Activated naive CD4-positive, alpha-beta T cell treated with anti-CD3 and anti-CD28 coated beads for 36 hours (primary cell): ENCODE results near the gene IL6R. TPM values are rescaled to one million over a fixed set of nuclear protein-coding genes. Genes with fewer than 3 reads are reported as not detected.

Source experiments
- CTCF ChIA-PET: fragments of 350-600 bp; sonication (Branson Sonifier 250); formaldehyde crosslinking; loops from one replicate; lab custom pipeline; 2021; ENCODE audit warnings: antibody characterized with exemption; lab: Charles Lee
- DNase-seq: peaks from one replicate; pipeline ENCODE4 v3.0.0-alpha.2; 2020
- H3K27ac Mint-ChIP-seq: one replicate; pipeline ENCODE4 v1.8.0; 2021; ENCODE audit warnings: mild to moderate bottlenecking, mixed read lengths
- H3K27me3 Mint-ChIP-seq: one replicate; pipeline ENCODE4 v1.8.0; 2021; ENCODE audit warnings: low read depth, mixed read lengths
- H3K36me3 Mint-ChIP-seq: one replicate; pipeline ENCODE4 v1.8.0; 2021; ENCODE audit warnings: low read depth, mixed read lengths
- H3K4me1 Mint-ChIP-seq: one replicate; pipeline ENCODE4 v1.8.0; 2021; ENCODE audit warnings: low read depth, mixed read lengths
- H3K4me3 Mint-ChIP-seq: one replicate; pipeline ENCODE4 v1.8.0; 2021; ENCODE audit warnings: mild to moderate bottlenecking, moderate library complexity, mixed read lengths
- H3K9me3 Mint-ChIP-seq: one replicate; pipeline ENCODE4 v1.8.0; 2021; ENCODE audit warnings: mixed read lengths
- intact Hi-C: fragments of 100-400 bp; cut with micrococcal nuclease; formaldehyde crosslinking; loops from one replicate; pipeline ENCODE4 v1.15.1; 2023
- total RNA-seq, 2 experiments: library from RNA; stranded (reverse); gene quantifications; one replicate each; pipeline ENCODE4 v1.2.3, GENCODE V29; 2021

The IL6R gene
- total RNA-seq, 2 experiments from 2014 or later = 17.3 to 25.9 TPM

GRCh38 chr1:154465621-154466195 lies 60.6 kb downstream of the IL6R start:
- DNase-seq = no peak
- H3K27ac Mint-ChIP-seq = peak overlapping the region; percentile 6
- peaks cover 2% of the 10 kb centered on the region for H3K36me3 Mint-ChIP-seq
- peaks cover 65% of the 10 kb centered on the region for H3K4me1 Mint-ChIP-seq
- H3K9me3 Mint-ChIP-seq = no peaks in the 10 kb centered on the region
- CTCF ChIA-PET = interaction anchor here (0.7 to 4.3 kb wide), 9 partner anchors 11 to 121 kb away, joined by 3 to 23 read pairs (median 3); no protein-coding TSS in a partner anchor
- H3K27me3 Mint-ChIP-seq = no peaks in the 10 kb centered on the region
- intact Hi-C loops = no loop called here
- no peak overlapping the region for H3K4me3 Mint-ChIP-seq

GRCh38 chr1:154466206-154466605 lies 61.1 kb downstream of the IL6R start:
- Mint-ChIP-seq H3K36me3 (peaks cover 2% of the 10 kb centered on the region), H3K4me3 (no peak overlapping the region), H3K9me3 (no peaks in the 10 kb centered on the region), H3K27ac (peak overlapping the region; percentile 6), H3K4me1 (peaks cover 61% of the 10 kb centered on the region), H3K27me3 (no peaks in the 10 kb centered on the region)
- intact Hi-C loops = no loop called here
- CTCF ChIA-PET = interaction anchor here (1.2 to 4.3 kb wide), 7 partner anchors 10 to 114 kb away, joined by 3 to 23 read pairs (median 3); no protein-coding TSS in a partner anchor
- DNase-seq = no peak

GRCh38 chr1:154466921-154467417 lies 61.8 kb downstream of the IL6R start:
- intact Hi-C loops = loop anchor here (1.0 kb wide), 1 partner anchor 62 kb away; the partner anchor contains the start of gene IL6R
- peak overlapping the region; percentile 46 for H3K27ac Mint-ChIP-seq
- H3K9me3 Mint-ChIP-seq = no peaks in the 10 kb centered on the region
- peak; percentile 33 for DNase-seq
- H3K27me3 Mint-ChIP-seq = no peaks in the 10 kb centered on the region
- no peak overlapping the region for H3K4me3 Mint-ChIP-seq
- peaks cover 2% of the 10 kb centered on the region for H3K36me3 Mint-ChIP-seq
- H3K4me1 Mint-ChIP-seq = peaks cover 57% of the 10 kb centered on the region
- CTCF ChIA-PET = interaction anchor here (0.7 to 4.3 kb wide), 5 partner anchors 12 to 434 kb away, joined by 3 to 23 read pairs (median 3); no protein-coding TSS in a partner anchor

GRCh38 chr1:154467434-154468102 lies 62.4 kb downstream of the IL6R start:
- intact Hi-C loops = loop anchor here (1.0 kb wide), 1 partner anchor 62 kb away; the partner anchor contains the start of gene IL6R
- Mint-ChIP-seq H3K27me3 (no peaks in the 10 kb centered on the region), H3K9me3 (no peaks in the 10 kb centered on the region), H3K4me3 (no peak overlapping the region), H3K27ac (peak overlapping the region; percentile 46), H3K36me3 (peaks cover 2% of the 10 kb centered on the region), H3K4me1 (peaks cover 54% of the 10 kb centered on the region)
- no peak for DNase-seq
- CTCF ChIA-PET = interaction anchor here (0.6 to 4.3 kb wide), 9 partner anchors 11 to 434 kb away, joined by 3 to 23 read pairs (median 4); no protein-coding TSS in a partner anchor

- no peak for DNase-seq
- H3K27ac Mint-ChIP-seq = no peak overlapping the region
- no peaks in the 10 kb centered on the region for H3K9me3 Mint-ChIP-seq
- peaks cover 43% of the 10 kb centered on the region for H3K4me1 Mint-ChIP-seq
- CTCF ChIA-PET = interaction anchor here (1.0 to 4.3 kb wide), 3 partner anchors 10 to 140 kb away, joined by 4 to 23 read pairs (median 7); no protein-coding TSS in a partner anchor
- intact Hi-C loops = no loop called here
- H3K4me3 Mint-ChIP-seq = no peak overlapping the region
- no peaks in the 10 kb centered on the region for H3K27me3 Mint-ChIP-seq
- peaks cover 2% of the 10 kb centered on the region for H3K36me3 Mint-ChIP-seq
Measured at GRCh38 chr1:154468535-154469250, 63.5 kb downstream of the IL6R start.

GRCh38 chr1:154469844-154470560 lies 64.9 kb downstream of the IL6R start:
- H3K9me3 Mint-ChIP-seq = no peaks in the 10 kb centered on the region
- CTCF ChIA-PET = interaction anchor here (0.7 kb wide), 1 partner anchor 83 kb away, joined by 4 read pairs; no protein-coding TSS in a partner anchor
- H3K4me3 Mint-ChIP-seq = no peak overlapping the region
- H3K27me3 Mint-ChIP-seq = no peaks in the 10 kb centered on the region
- no peak for DNase-seq
- H3K36me3 Mint-ChIP-seq = peaks cover 2% of the 10 kb centered on the region
- intact Hi-C loops = no loop called here
- H3K4me1 Mint-ChIP-seq = peaks cover 31% of the 10 kb centered on the region
- no peak overlapping the region for H3K27ac Mint-ChIP-seq

GRCh38 chr1:154471304-154471703 lies 66.2 kb downstream of the IL6R start:
- Mint-ChIP-seq H3K4me3 (no peak overlapping the region), H3K36me3 (no peaks in the 10 kb centered on the region), H3K27me3 (no peaks in the 10 kb centered on the region), H3K27ac (no peak overlapping the region), H3K4me1 (peaks cover 21% of the 10 kb centered on the region), H3K9me3 (no peaks in the 10 kb centered on the region)
- no peak for DNase-seq
- CTCF ChIA-PET = interaction anchor here (0.6 to 1.3 kb wide), 2 partner anchors 32 to 142 kb away, joined by 3 to 4 read pairs; no protein-coding TSS in a partner anchor
- intact Hi-C loops = no loop called here

- CTCF ChIA-PET = interaction anchor here (1.7 kb wide), 1 partner anchor 72 kb away, joined by 4 read pairs; no protein-coding TSS in a partner anchor
- H3K27ac Mint-ChIP-seq = no peak overlapping the region
- H3K4me3 Mint-ChIP-seq = no peak overlapping the region
- H3K9me3 Mint-ChIP-seq = no peaks in the 10 kb centered on the region
- intact Hi-C loops = loop anchor here (5.0 kb wide), 2 partner anchors 203 to 462 kb away; partner anchors contain the start of genes HAX1 and PMVK
- no peaks in the 10 kb centered on the region for H3K27me3 Mint-ChIP-seq
- DNase-seq = no peak
- no peaks in the 10 kb centered on the region for H3K36me3 Mint-ChIP-seq
- H3K4me1 Mint-ChIP-seq = peaks cover 26% of the 10 kb centered on the region
Measured at GRCh38 chr1:154474802-154475201, 69.7 kb downstream of the IL6R start.

- Mint-ChIP-seq H3K4me1 (peaks cover 28% of the 10 kb centered on the region), H3K36me3 (no peaks in the 10 kb centered on the region), H3K27ac (no peak overlapping the region), H3K4me3 (no peak overlapping the region), H3K9me3 (no peaks in the 10 kb centered on the region), H3K27me3 (no peaks in the 10 kb centered on the region)
- CTCF ChIA-PET = interaction anchor here (0.8 to 0.9 kb wide), 2 partner anchors 11 to 142 kb away, joined by 3 to 4 read pairs; no protein-coding TSS in a partner anchor
- intact Hi-C loops = loop anchor here (2.0 to 5.0 kb wide), 3 partner anchors 14 to 461 kb away; partner anchors contain the start of genes HAX1 and PMVK
- no peak for DNase-seq
Measured at GRCh38 chr1:154476791-154477190, 71.6 kb downstream of the IL6R start.

GRCh38 chr1:154478013-154478412 lies 72.9 kb downstream of the IL6R start:
- no peak for DNase-seq
- no peaks in the 10 kb centered on the region for H3K9me3 Mint-ChIP-seq
- H3K27me3 Mint-ChIP-seq = no peaks in the 10 kb centered on the region
- H3K36me3 Mint-ChIP-seq = no peaks in the 10 kb centered on the region
- peaks cover 28% of the 10 kb centered on the region for H3K4me1 Mint-ChIP-seq
- H3K4me3 Mint-ChIP-seq = no peak overlapping the region
- intact Hi-C loops = loop anchor here (1.0 to 5.0 kb wide), 7 partner anchors 39 to 459 kb away; partner anchors contain the start of genes HAX1 and PMVK
- H3K27ac Mint-ChIP-seq = no peak overlapping the region
- CTCF ChIA-PET = interaction anchor here (1.2 to 5.4 kb wide), 3 partner anchors 12 to 68 kb away, joined by 6 to 89 read pairs (median 23); no protein-coding TSS in a partner anchor

- no peaks in the 10 kb centered on the region for H3K27me3 Mint-ChIP-seq
- H3K27ac Mint-ChIP-seq = no peak overlapping the region
- intact Hi-C loops = loop anchor here (1.0 to 5.0 kb wide), 9 partner anchors 40 to 459 kb away; partner anchors contain the start of genes HAX1 and PMVK
- no peaks in the 10 kb centered on the region for H3K36me3 Mint-ChIP-seq
- H3K4me1 Mint-ChIP-seq = peaks cover 28% of the 10 kb centered on the region
- H3K4me3 Mint-ChIP-seq = peak overlapping the region; percentile 30
- CTCF ChIA-PET = interaction anchor here (0.9 to 5.4 kb wide), 21 partner anchors 12 to 202 kb away, joined by 3 to 89 read pairs (median 5); no protein-coding TSS in a partner anchor
- peak; percentile 59 for DNase-seq
- no peaks in the 10 kb centered on the region for H3K9me3 Mint-ChIP-seq
Measured at GRCh38 chr1:154478639-154479038, 73.5 kb downstream of the IL6R start.
